GM04504 (cell line): Measurements from ENCODE around the gene CACNB2.

Experiments used
- DNase-seq: peaks from one replicate; pipeline ENCODE4 v3.0.0-alpha.2; 2012; ENCODE audit warnings: low read depth

Gene CACNB2

DNA sequence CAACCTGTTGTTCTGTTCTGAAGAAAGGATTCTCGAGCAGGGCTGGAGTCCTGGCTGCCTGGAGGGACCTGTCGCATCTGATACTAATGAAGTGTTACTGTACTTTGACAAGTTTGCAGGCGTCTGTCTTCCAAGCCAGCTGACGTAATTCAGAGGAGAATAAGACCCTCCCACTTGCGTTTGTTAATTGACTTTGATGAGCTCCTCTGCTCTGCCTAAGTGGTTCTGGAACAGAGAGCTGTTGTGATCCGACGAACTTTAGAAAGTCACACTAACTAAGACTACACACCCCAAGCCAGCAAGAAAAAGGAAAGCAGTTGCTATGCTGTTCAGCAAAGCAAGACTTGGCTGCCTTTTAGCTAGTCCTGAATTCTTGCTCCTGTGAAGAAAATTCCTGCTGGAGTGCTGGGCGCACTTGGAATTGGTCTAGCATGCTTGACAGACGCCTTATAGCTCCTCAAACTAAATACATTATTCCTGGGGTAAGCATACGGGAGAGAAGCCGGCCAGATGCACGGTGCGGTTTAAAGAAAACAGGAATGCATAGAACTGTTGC is 200.3 kb downstream of the CACNB2 start:
- DNase-seq: no peak

DNA sequence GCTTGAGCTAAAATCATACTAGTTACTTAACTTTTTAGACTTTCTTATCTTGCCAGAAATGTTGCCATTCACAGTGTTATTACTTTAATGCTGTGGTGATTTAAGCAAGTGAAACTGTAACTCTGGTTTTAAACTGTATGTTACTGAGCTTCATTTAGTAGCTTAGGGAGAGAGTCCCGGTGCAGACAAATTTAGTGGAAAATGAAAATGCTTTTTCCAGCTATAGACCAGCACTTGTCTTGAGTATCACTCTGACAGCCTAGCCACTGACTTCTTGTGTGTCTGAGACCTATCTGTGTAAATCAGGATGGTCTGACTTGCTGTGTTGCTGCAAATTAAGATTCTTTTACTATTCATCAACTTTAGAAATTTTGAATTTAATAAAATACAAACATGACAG is 200.8 kb downstream of the CACNB2 start:
- DNase-seq: no peak

DNA sequence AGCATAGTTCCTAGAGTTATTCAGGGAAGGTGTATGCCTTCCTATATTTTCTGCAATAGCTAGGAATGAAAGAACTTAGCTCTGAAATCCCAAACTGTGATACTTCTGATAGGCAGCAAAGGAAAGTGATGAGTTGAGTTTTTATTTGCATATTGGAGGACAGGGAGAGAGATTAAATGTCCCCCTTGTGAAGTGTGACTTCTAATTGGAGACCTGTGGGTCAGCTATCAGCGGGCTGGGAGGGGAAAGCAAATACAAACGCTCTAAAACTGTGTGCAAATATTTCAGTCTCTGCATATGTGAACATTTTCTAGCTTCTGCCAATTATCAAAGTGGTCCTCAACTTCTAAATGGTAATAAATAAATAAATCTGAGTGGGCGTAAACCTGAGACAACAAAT is 203.3 kb downstream of the CACNB2 start:
- no peak for DNase-seq

DNA sequence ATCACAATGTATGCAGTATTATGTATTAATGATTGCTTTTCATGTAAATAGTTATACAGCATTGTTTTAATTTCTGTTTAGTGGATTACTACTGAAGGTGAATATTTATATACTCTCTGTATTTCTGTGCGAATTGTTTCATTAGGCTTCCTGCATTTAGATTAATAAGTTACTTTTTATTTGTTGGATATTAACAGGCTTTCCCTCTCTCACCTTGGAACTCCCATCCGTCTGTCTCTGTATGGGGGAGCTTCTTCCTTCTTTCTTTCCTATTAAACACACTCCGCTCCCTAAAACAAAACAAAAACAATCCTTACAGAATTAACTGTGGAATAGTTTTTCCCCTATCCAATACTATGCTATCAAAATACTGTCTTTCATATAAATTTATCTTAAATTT is 205.1 kb downstream of the CACNB2 start:
- no peak for DNase-seq

DNA sequence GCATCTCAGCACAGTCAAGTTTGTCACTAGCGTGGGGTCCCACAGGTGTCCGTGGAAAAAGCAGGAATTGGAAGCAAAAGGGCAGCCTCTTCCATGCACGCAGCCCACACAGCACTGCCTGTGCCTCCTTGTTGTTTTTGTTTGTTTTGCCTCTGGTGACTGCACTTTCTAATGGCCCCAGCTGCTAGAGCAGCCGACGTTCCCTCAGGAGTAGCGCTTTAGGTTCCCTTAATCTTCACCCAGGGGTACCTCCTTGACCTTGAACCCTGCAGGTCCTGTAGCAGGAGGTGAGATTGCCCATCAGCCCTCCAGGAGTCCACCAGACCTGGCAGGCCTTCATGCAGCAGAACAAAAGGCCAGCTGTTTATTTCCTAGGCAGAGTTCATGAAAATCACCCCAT is 210.1 kb downstream of the CACNB2 start:
- DNase-seq: no peak

DNA sequence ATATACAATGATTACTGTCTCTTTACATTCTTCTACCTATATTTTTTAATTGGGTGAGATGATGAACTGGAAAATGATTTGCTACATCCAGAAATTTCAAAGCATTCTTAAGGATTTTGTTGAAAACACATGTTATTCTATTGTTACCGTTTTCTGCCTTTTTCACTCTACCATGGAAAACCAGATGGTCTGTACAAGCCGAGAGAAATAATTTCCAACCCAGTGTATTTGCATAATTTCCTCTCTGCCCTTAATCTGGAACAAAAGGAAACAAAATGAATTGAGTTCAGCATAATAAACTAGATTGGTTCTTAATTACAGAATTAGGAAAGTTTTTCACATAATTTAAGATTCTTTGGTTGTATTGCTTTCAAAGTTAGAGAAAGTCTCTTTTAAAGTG is 211.2 kb downstream of the CACNB2 start:
- no peak for DNase-seq

DNA sequence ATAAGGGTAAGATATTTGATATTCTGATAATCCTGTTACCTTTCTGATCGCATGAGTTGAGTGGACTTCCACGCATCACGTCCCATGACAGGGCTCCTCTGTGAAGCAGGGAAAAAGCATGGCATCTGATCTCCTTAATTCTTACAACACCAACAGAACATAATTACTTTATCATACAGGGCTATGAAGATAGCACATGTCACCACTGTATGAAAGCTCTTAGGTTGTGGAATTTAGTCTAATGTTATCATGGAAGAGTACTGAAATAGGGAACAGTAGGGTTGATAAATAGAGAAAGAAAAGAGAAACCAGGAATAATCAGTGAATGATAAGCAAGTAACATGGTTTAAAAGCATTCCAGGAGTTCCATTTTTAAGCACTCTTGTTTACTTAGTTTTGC is 212.0 kb downstream of the CACNB2 start:
- no peak for DNase-seq

DNA sequence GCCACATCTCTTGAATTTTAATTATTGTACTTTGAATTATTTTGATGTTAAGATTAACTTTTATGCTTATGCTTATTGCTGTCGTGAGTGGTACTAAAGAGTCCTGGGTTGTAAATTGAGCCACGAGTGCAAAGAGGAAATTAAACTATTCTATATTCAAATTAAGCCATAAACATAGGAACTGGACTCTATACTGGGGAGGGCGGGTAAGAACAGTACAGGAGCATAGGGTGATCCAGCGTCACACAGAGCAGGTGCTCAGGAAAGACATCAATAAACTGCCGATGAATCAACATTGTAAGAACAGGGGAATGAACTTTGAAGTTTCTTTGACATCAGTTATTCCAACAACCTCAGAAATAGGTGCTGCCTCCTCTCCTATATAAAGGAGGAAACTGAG is 219.6 kb downstream of the CACNB2 start:
- no peak for DNase-seq

DNA sequence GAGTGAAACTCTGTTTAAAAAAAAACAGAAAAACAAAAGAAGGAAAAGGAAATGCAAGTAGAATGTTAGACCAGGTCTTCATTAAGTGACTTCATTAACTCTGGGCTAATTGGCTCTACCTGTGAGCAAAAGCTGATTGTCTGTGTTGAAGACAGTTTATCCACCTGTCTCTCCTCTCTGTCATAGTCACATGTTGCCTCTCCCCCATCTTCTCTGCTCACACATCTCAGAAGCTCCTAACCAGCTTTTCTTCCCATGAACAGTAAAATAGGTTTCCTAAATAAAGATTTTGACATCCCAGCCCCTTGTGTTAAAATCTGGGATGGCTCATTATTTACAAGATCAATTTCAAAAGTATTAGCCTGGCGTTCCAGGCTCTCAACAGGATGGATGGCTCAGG is 222.7 kb downstream of the CACNB2 start:
- no peak for DNase-seq

DNA sequence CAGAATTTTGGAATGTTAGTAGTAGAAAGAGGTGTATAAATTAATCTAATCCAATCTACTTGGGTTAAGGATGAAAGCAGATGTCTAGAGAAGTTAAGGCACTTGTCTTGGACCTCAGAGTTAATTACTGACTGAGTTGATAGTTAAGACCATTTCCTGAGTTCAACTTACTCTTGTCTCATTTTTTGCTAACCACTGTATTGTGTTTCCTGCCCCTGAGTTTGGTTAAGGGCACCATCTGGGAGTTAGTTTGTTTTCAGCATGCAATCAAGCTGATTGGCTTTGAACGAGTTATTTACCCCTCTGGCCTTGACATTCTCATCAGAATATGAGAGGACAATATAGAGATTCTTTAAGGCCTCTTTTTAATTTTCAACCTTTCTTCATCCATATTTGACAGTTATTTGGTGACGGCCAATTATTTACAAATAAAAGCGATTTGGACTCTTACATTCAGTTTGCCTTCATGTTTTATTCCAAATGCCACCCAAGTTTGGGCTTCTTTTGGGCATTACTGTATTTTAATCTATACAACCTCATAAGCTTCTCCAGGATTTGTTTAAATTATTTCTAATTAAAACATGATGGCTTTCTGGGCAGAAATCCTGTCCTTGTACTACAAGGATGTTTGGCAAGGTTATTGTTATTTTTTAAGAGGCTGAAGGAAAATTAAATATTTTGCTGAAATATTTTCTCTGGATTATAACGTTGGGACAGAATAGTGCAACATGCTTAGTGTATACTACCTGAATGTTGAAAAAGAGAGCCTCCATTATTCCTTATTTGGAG is 225.0 kb downstream of the CACNB2 start:
- no peak for DNase-seq

DNA sequence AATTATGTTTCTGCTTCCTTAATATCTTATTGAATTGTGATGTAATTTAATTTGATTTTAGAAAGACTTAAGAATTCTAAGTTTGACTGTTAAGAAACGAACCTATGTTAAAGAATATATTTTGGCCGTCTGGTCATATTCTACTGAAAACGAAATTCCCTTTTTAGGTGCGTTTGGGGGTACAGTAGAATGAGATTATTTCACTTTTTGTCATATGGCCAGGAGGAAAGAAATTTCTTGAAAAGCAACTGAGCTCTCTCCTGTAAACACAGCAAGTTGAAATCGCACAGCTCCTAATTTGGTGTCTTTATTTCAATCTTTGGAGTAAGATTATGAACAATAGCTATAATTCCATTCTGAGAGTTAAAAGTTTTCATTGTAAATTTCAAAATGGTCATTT is 227.6 kb downstream of the CACNB2 start:
- no peak for DNase-seq

DNA sequence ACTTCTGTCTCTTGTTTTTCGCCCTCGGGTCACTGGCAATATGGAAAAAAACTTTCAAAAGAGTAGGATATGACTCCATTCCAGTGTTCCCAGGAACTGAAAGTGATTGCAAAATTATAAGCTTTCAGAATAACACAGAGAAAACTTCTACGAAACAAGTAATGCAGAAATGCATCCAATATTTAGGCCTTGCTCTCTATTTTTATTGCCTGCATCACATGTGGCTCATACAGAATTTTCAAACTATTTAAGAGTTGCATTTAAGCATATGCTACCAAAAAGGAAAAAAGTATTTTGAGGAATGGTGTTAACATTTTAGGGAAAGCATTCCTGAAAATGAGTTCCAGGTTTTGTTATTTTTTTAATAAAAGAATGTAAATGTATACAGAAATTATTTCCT is 228.0 kb downstream of the CACNB2 start:
- DNase-seq: no peak

DNA sequence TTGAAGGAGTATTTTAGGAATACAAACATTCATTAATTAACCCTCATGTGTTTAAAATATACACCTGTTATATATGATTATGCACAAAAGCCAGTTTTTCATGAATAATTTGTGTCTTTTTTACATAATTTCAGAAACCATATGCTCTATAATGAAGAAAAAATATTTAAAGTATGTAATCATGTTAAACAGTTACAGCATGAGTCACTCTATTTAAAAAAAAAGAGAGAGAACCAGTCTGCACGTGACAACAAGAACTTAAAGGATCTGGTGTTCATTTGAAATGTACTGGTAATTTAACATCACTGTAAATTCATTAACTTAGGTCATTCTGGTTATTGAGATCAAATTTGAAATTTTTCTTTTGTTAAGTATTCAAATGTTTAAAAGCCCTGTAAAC is 228.5 kb downstream of the CACNB2 start:
- no peak for DNase-seq

DNA sequence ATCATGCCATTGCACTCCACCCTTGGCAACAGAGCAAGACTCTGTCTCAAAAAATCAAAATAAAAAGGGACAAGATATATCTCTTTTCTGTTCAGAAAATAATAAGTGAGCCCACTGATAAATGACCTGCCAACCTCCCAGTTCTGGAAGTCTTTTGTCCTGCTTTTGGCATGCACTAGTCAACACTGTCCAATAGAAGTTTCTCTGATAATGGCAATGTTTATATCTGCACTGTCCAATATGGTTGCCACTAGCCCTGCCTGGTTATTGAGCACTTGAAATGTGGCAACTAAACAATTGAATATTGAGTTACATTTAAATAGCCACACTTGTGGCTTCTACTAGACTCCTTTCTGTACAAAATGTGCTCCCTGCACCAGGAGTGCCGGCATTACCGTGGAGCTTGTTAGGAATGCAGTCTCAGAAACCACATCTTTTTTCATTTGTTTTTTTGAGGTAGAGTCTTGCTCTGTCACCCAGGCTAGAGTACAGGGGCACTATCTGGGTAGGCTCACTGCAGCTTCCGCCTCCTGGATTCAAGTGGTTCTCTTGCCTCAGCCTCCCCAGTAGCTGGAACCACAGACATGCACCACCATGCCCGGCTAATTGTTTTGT is 229.7 kb downstream of the CACNB2 start:
- DNase-seq: no peak

DNA sequence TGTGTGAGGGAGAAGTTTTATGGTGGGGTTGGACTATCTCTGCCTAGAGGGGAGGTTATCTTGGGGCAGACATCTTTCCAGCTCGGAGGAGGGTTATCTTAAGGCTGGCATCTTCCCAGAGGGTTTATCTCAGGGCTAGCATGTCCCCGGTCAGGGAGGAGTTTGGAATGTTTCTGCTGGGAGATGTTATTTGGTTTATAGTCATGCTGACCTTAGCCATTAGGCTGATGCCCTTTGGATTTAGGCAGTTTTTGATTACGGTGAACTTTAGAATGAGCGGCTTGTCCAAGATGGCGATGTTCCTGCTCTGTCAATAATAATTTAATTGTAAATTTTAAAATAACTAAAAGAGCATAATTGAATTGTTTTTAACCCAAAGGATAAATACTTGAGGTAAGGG is 236.4 kb downstream of the CACNB2 start:
- no peak for DNase-seq

DNA sequence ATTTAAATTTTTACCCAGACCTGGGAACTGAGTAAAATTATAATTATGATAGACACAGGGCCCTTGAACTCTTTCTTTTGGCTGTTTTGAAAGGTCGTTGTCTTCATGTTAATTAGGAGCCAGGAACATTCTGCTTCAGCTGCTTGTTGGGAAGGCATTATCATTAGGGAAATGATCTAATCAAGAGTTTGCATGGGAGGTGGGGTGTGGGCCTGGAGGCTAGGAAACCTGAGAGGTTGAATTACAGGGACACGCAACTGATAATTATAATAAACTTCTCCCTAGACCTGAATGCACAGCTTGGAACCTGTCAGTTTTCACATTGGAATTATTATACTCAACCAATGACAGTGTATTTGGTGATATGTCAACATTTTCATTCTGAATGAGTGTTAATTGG is 237.7 kb downstream of the CACNB2 start:
- no peak for DNase-seq

DNA sequence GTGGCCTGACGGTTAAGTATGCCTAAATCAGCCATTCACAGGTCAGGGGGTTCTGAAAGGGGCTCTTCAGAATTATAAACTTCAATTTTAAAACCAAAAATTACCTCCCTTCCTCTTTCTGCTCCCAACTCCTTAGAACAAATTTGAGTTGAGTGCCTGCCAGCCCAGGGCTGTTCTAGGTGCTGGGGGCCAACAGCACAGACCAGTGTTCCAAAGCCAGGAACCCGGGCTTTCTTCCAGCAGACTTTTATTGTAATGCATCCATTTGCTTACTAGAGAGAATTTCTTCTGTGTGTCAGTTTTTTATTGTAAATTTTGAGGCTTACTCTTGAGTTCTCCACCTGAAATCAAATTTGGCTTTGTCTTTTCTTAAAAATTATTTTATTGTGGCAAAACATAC is 238.5 kb downstream of the CACNB2 start:
- no peak for DNase-seq

DNA sequence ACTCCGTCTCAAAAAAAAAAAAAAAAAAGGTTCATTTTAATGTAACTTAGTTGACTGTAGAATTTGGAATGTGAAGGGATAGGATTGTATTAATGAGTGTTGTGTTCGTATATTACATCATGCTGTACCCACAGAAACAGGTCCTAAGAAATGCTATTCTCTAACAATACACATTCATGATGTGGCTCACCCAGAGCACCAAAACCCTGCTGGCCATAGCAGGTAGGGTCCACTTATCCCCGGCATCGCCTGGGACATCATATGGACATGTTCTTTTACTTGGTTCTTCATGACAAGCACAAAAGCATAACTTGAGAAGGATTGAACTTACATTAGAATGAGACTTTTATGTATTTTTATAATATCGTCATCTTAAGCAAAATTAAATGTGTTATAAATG is 241.5 kb downstream of the CACNB2 start:
- no peak for DNase-seq

DNA sequence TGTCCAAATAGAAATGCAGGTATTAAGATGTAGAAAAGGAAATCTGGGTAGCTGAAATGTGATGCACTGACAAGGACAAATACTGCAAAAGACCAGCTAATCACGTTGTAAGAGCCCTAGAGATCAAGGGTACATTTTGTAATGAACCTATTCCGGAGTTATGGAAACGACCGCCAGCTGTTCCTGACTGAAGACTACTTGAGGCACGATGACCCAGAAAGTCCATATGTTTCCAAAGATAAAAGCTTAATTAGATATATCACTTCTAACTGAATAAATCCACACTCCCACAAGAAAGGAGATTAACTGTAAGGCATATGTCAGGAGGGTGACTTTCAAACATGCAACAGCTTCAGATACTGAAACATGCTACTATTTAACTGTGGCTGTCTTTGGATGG is 257.7 kb downstream of the CACNB2 start:
- DNase-seq: no peak

DNA sequence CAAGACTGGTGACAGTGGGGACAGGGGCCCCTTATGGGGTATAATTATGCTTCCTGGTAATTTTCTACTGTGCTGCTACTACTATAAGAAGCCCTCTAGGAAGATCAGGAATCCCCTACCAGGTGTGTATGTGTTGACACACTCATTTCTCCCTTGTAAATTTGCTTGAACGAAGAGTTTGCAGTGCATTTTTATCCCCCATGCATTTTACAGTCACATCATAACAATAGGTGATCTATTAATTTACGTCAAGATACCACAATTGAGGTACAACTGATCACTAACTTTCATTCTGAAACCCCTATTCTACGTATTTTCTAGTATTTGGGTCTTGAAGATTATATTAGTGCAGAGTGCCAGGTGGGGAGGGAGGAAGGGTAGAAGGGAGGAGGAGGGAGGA is 258.9 kb downstream of the CACNB2 start:
- DNase-seq: no peak

DNA sequence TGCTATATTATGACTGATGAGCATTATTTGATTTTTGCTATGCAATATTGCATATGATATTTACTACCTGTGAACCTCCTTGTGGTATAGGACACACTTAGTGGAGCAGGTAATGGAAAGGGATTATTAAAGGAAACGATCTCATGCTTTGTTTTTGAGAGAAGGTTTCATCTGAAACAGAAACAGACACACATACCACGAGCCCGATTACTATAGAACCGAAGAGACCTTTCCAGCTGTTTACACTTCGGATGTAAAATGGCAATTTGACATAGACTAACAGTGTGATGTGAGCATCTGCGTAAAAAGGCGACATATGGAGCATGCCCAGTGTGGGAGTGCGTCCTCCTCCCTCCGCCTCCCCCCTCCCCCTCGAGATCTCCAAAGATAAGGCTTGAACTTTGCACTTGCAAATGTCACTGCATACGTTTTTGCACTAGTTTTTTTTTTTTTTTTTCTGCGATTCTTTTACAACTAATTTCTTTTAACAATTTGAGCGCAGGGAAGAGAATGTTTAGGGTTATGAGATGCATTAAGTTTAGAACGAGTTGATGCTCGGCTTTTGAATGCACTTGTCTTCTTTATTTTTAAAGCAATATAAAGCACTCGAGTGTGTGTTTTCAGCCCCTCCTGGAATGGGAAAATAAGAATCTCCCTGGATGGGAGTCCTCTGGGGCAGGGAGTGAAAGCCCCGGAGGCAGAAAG is 260.1 kb downstream of the CACNB2 start:
- DNase-seq: no peak

DNA sequence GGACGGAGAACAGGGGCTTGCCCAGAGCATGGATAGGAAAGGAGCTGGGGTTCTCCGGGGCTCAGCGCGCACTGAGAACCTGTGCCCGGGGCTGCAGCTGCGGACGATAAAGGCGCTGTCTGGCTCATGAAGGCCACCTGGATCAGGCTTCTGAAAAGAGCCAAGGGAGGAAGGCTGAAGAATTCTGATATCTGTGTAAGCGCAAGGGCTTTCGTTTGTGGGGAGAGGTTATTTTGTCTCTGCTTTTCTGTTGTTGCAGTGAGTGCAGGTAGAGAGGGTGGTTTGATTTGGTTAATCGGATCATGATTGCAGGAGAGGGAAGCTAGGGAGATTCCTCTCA is 260.7 kb downstream of the CACNB2 start:
- DNase-seq: no peak
